H1 (cell line): Measurements from ENCODE around the gene TMEM107. TPM values are rescaled to one million over a fixed set of nuclear protein-coding genes. Genes with fewer than 3 reads are reported as not detected.
A peak's percentile ranks its signal among the peaks of the same experiment; 100 is the strongest.

Source experiments
- CREB1 ChIP-seq: IDR thresholded peaks from 2 replicates; pipeline ENCODE4 v1.6.1; 2012; ENCODE audit warnings: inconsistent platforms
- polyA plus RNA-seq, 7 experiments: library from polyadenylated mRNA; depleted of rRNA in 3 of 7; stranded (reverse) in 5 of 7; unstranded in 2 of 7; fragments of >200 nt in 5 of 7; fragments of 200-250 nt in 2 of 7; gene quantifications; 1 replicate in 5 of 7; 2 replicates in 1 of 7; 4 replicates in 1 of 7; pipeline versions ENCODE4 v1.2.1 to v1.2.3, GENCODE V29; 2011 to 2013; ENCODE audit warnings: missing spikeins in 2 of 7, mixed read lengths in 2 of 7
- total RNA-seq: library from RNA; stranded (reverse); fragmentation: NEBNext Ultra II Directional; extraction: Animal tissue kit (Norgen Biotek cat#: 25700); gene quantifications from 2 replicates; pipeline ENCODE4 v1.2.1, GENCODE V29; 2021

Gene TMEM107
- total and polyA plus RNA-seq, 2 of the 8 experiments (the other 6 are each of a cell fraction or from before 2014, with no cell fraction given) = 17.3 to 21.5 TPM

- TF ChIP-seq CREB1 = peak; percentile 70; the same call in 1 of the 2 replicates
Measured at GRCh38 chr17:8162233-8162996, 13.8 kb downstream of the TMEM107 start, which contains the start of gene VAMP2 (continued).
